Endothelial cell of umbilical vein (primary cell): Measurements from ENCODE around the gene HOXB5. TPM values are rescaled to one million over a fixed set of nuclear protein-coding genes. Genes with fewer than 3 reads are reported as not detected.

ENCODE experiments used
- BruUV-seq: library from RNA; stranded (reverse); fragments of 400-500 nt; replicated peaks from 2 replicates; lab custom pipeline; 2021; lab: Mats Ljungman, UMichigan
- CTCF ChIA-PET: fragments of 300-600, 350-600 bp; sonication (Branson Sonifier 250); formaldehyde crosslinking; loops from one replicate; lab custom pipeline; 2021; ENCODE audit warnings: antibody characterized with exemption, inconsistent platforms; lab: Charles Lee
- POLR2A ChIA-PET: fragments of 300-600, 350-600 bp; sonication (Branson Sonifier 250); formaldehyde crosslinking; loops from one replicate; lab custom pipeline; 2021; ENCODE audit warnings: antibody characterized with exemption, inconsistent platforms; lab: Charles Lee
- DNase-seq: peaks from one replicate; pipeline ENCODE4 v3.0.0-alpha.2; 2011; ENCODE audit warnings: low read depth, low spot score
- FAIRE-seq: peaks from 2 replicates; lab custom pipeline; 2011; peaks lifted over from hg19 to GRCh38; lab: Jason Lieb, UNC
- H2AFZ ChIP-seq: 2 replicates; pipeline ENCODE4 v1.6.0; 2012; ENCODE audit warnings: low read depth, low read length, control low read depth, inconsistent platforms
- H3K27ac ChIP-seq: 2 replicates; pipeline ENCODE4 v1.5.1; 2011; ENCODE audit warnings: low read depth, mild to moderate bottlenecking, control low read depth, low read length, moderate library complexity; ENCODE audit not compliant: insufficient read depth
- H3K27me3 ChIP-seq, 2 experiments: 2 replicates each; pipeline versions ENCODE4 v1.6.0 to v1.6.1; 2011; ENCODE audit warnings: low read length in 2 of 2, mixed read lengths in 1 of 2; ENCODE audit not compliant: control insufficient read depth in 2 of 2, insufficient read depth in 2 of 2
- H3K36me3 ChIP-seq, 2 experiments: 2 replicates in 1 of 2; 3 replicates in 1 of 2; pipeline ENCODE4 v1.5.1; 2011; ENCODE audit warnings: low read length in 2 of 2, mild to moderate bottlenecking in 1 of 2, moderate library complexity in 1 of 2; ENCODE audit not compliant: control insufficient read depth in 2 of 2, insufficient read depth in 2 of 2; ENCODE audit errors: extremely low read depth in 1 of 2
- H3K4me1 ChIP-seq: 3 replicates; pipeline ENCODE4 v1.5.1; 2011; ENCODE audit warnings: mild to moderate bottlenecking, low read length; ENCODE audit not compliant: control insufficient read depth, insufficient read depth; ENCODE audit errors: extremely low read depth
- H3K4me2 ChIP-seq: 2 replicates; pipeline ENCODE4 v1.6.1; 2011; ENCODE audit warnings: low read length, control low read depth, mixed read lengths; ENCODE audit not compliant: insufficient read depth
- H3K4me3 ChIP-seq, 3 experiments: fragments of 200-600 bp in 1 of 3; sonication (generic), shearing (Covaris generic) in 1 of 3; replicated peaks in 1 of 3; 2 replicates each; pipeline ENCODE4 v1.5.1; 2011 to 2016; ENCODE audit warnings: control low read depth in 3 of 3, low read length in 3 of 3, mild to moderate bottlenecking in 2 of 3, inconsistent platforms in 1 of 3, low read depth in 1 of 3, moderate library complexity in 1 of 3; ENCODE audit not compliant: insufficient read depth in 1 of 3
- H3K79me2 ChIP-seq: 2 replicates; pipeline ENCODE4 v1.6.0; 2012; ENCODE audit warnings: low read length, inconsistent platforms; ENCODE audit not compliant: control insufficient read depth, insufficient read depth
- H3K9ac ChIP-seq: replicated peaks from 2 replicates; pipeline ENCODE3; 2011; ENCODE audit warnings: low read length, control low read depth; ENCODE audit not compliant: insufficient read depth; ENCODE audit errors: extremely low read depth
- H3K9me1 ChIP-seq: replicated peaks from 3 replicates; pipeline ENCODE4 v1.6.0; 2011; ENCODE audit warnings: mild to moderate bottlenecking, low read length; ENCODE audit not compliant: control insufficient read depth, insufficient read depth; ENCODE audit errors: extremely low read depth
- H3K9me3 ChIP-seq: replicated peaks from 2 replicates; pipeline ENCODE4 v1.5.1; 2012; ENCODE audit warnings: low read length, inconsistent platforms; ENCODE audit not compliant: control insufficient read depth, insufficient read depth
- H4K20me1 ChIP-seq: replicated peaks from 2 replicates; pipeline ENCODE3; 2011; ENCODE audit warnings: mild to moderate bottlenecking, low read length; ENCODE audit not compliant: control insufficient read depth, insufficient read depth; ENCODE audit errors: extremely low read depth
- EZH2 ChIP-seq: IDR thresholded peaks from 2 replicates; pipeline ENCODE4 v1.6.1; 2012; ENCODE audit warnings: borderline replicate concordance, low read depth, mild to moderate bottlenecking, moderate library complexity, low read length, inconsistent platforms; ENCODE audit not compliant: severe bottlenecking
- FOS ChIP-seq: IDR thresholded peaks from 2 replicates; pipeline ENCODE4 v1.6.1; 2011; ENCODE audit warnings: mild to moderate bottlenecking, low read length, moderate library complexity, borderline replicate concordance; ENCODE audit not compliant: insufficient read depth
- GATA2 ChIP-seq: IDR thresholded peaks from 2 replicates; pipeline ENCODE4 v1.7.0; 2011; ENCODE audit warnings: low read depth, mild to moderate bottlenecking, moderate library complexity, mixed read lengths, low read length; ENCODE audit not compliant: insufficient read length, insufficient read depth
- JUN ChIP-seq: IDR thresholded peaks from 2 replicates; pipeline ENCODE4 v1.6.1; 2011; ENCODE audit warnings: borderline replicate concordance, low read depth; ENCODE audit not compliant: insufficient read length, insufficient read depth
- MYC ChIP-seq: IDR thresholded peaks from one replicate; pipeline ENCODE4 v1.6.1; 2011; ENCODE audit warnings: mild to moderate bottlenecking, low read depth, low read length
- POLR2A ChIP-seq: IDR thresholded peaks from 2 replicates; pipeline ENCODE4 v1.6.1; 2012; ENCODE audit warnings: low read depth, mild to moderate bottlenecking, control low read depth, low read length
- dilution Hi-C: fragments of 300-500 bp; cut with MboI; formaldehyde crosslinking; loops from one replicate; pipeline ENCODE4 v1.15.0; 2019; ENCODE audit warnings: low sequenced_read_pairs; ENCODE audit not compliant: extremely low pct_ligation_motif_present
- intact Hi-C: fragments of 100-400 bp; cut with micrococcal nuclease; formaldehyde crosslinking; loops from one replicate; pipeline ENCODE4 v1.10.0; 2022
- polyA plus RNA-seq, 4 experiments: library from polyadenylated mRNA; depleted of rRNA in 3 of 4; stranded (reverse) in 3 of 4; unstranded in 1 of 4; fragments of >200 nt; gene quantifications; 2 replicates each; pipeline versions ENCODE4 v1.2.1 to v1.2.3, GENCODE V29; 2011 to 2012; ENCODE audit warnings: missing spikeins in 1 of 4
- total RNA-seq: library from RNA; stranded (reverse); gene quantifications from 2 replicates; pipeline ENCODE4 v1.2.3, GENCODE V29; 2021

The HOXB5 gene
- total and polyA plus RNA-seq, 2 donors (not counting 3 experiments of a cell fraction or from before 2014, with no cell fraction given), result 2.0 to 8.5 TPM

- TF ChIP-seq EZH2 (no peak), FOS (no peak), GATA2 (peak; percentile 68), JUN (no peak), POLR2A (no peak), MYC (no peak)
- peak overlapping the region; percentile 75 for H3K9ac ChIP-seq
- ChIA-PET POLR2A (interaction anchor here (0.7 to 1.9 kb wide), 5 partner anchors 9 to 332 kb away, joined by 3 to 13 read pairs (median 8); no protein-coding TSS in a partner anchor), CTCF (interaction anchor here (0.7 to 3.8 kb wide), 7 partner anchors 10 to 211 kb away, joined by 3 to 28 read pairs (median 4); no protein-coding TSS in a partner anchor)
- intact Hi-C loops, result no loop called here
- H3K36me3 ChIP-seq, result peaks cover 10 to 13% of the 10 kb centered on the region in 2 experiments
- peak; percentile 61 for DNase-seq
- H3K4me2 ChIP-seq, result peak overlapping the region; percentile 88
- peaks cover 55% of the 10 kb centered on the region for H3K79me2 ChIP-seq
- FAIRE-seq, result peak; percentile 88
- peaks cover 43% of the 10 kb centered on the region for H3K4me1 ChIP-seq
- peak overlapping the region in 2 of 3 experiments; percentile 2 to 56 for H3K4me3 ChIP-seq
- H3K27me3 ChIP-seq, result no peaks in the 10 kb centered on the region
- dilution Hi-C loops, result no loop called here
- no peak overlapping the region for H2AFZ ChIP-seq
- H4K20me1 ChIP-seq, result no peaks in the 10 kb centered on the region
- no peaks in the 10 kb centered on the region for H3K9me3 ChIP-seq
- H3K27ac ChIP-seq, result peak overlapping the region; percentile 67
- no peaks in the 10 kb centered on the region for H3K9me1 ChIP-seq
- no TSS peak for BruUV-seq
These were observed 46.4 kb downstream of the HOXB5 start for GRCh38 chr17:48546924-48547807.
